Liver (tissue), 3 donors: ENCODE measurements around the gene ABHD17A.

ENCODE experiments used
- CTCF ChIP-seq: fragments of 150-350 bp; IDR thresholded peaks from 2 replicates; pipeline ENCODE4 v1.5.1; 2017; ENCODE audit warnings: improper control_type of control experiment, low read depth, low read length; ENCODE audit not compliant: missing input control
- JUND ChIP-seq, 2 donors: IDR thresholded peaks; 2 replicates each; pipeline ENCODE4 v1.6.1; 2016; ENCODE audit warnings: antibody characterized with exemption in 2 of 2
- RAD21 ChIP-seq, 2 donors: IDR thresholded peaks; 2 replicates each; pipeline ENCODE4 v1.6.1; 2016; ENCODE audit warnings: antibody characterized with exemption in 2 of 2, mild to moderate bottlenecking in 2 of 2
- RXRA ChIP-seq, 2 donors: IDR thresholded peaks; 2 replicates each; pipeline ENCODE4 v1.6.1; 2017 to 2018; ENCODE audit warnings: antibody characterized with exemption in 2 of 2, mild to moderate bottlenecking in 1 of 2
- YY1 ChIP-seq: IDR thresholded peaks from 2 replicates; pipeline ENCODE4 v1.6.1; 2016; ENCODE audit warnings: antibody characterized with exemption, mild to moderate bottlenecking
- donor health status: healthy.
- donor health status: healthy.

GRCh38 chr19:1924320-1924961 lies 39.1 kb upstream of the ABHD17A start:
- TF ChIP-seq CTCF (no peak), JUND (IDR thresholded peaks at IDR 0.05) (no peak), RXRA (IDR thresholded peaks at IDR 0.05) (no peak), RAD21 (IDR thresholded peaks at IDR 0.05) (no peak), YY1 (no peak)
